ENCODE measurements around the gene UPK3A. TPM values are rescaled to one million over a fixed set of nuclear protein-coding genes. Genes with fewer than 3 reads are reported as not detected.

Gene UPK3A
- polyA plus RNA-seq, 1 of the 3 experiments (the other 2 are of a cell fraction), result not detected

GRCh38 chr22:45314054-45314721 lies 29.4 kb downstream of the UPK3A start:
- ChIA-PET POLR2A (interaction anchor here (0.8 kb wide), 1 partner anchor 10 kb away, joined by 3 read pairs; no protein-coding TSS in a partner anchor), CTCF (interaction anchor here (0.9 to 1.4 kb wide), 3 partner anchors 17 to 240 kb away, joined by 3 to 4 read pairs (median 3); no protein-coding TSS in a partner anchor)
- WGBS (ENCODE audit: low lambda C conversion rate), result 54% methylated on average over 8 of the region's 8 CpGs
- Histone ChIP-seq H3K4me1 (ENCODE audit: control insufficient read depth in 1 of 2, insufficient read depth in 2 of 2, low read depth in 1 of 2, low read length in 1 of 2) (peaks cover 13 to 66% of the 10 kb centered on the region in 2 experiments), H3K9me2 (no peaks in the 10 kb centered on the region), H3K9ac (no peak overlapping the region), H2AFZ (ENCODE audit: low read depth) (no peak overlapping the region), H3F3A (replicated peaks; ENCODE audit: insufficient read depth) (peaks cover 6% of the 10 kb centered on the region), H3K27ac (ENCODE audit: low read depth in 2 of 2, low read length in 1 of 2) (peak overlapping the region in 1 of 2 experiments; percentile 94; a peak in 2 of 4 replicates), H3K27me3 (ENCODE audit: insufficient read depth) (no peaks in the 10 kb centered on the region), H3K36me3 (replicated peaks in 1 of 2; ENCODE audit: control insufficient read depth in 1 of 2, insufficient read depth in 2 of 2, low read length in 1 of 2) (no peaks in the 10 kb centered on the region), H3K4me2 (no peak overlapping the region), H3K79me2 (ENCODE audit: insufficient read depth) (peaks cover 56% of the 10 kb centered on the region), H4K20me1 (ENCODE audit: insufficient read depth) (no peaks in the 10 kb centered on the region), H3K4me3 (ENCODE audit: low read depth in 2 of 2, low read length in 1 of 2) (no peak overlapping the region; a peak in 1 of 4 replicates), H3K9me3 (no peaks in the 10 kb centered on the region)
- peak; percentile 78 for TF ChIP-seq MXI1 (IDR thresholded peaks at IDR 0.05; ENCODE audit: low read depth, low read length)
- peak; percentile 18; the same call in 1 of the 2 replicates for TF ChIP-seq RAD21 (IDR thresholded peaks at IDR 0.05; ENCODE audit: low read length)
- TF ChIP-seq, protein P1, sequence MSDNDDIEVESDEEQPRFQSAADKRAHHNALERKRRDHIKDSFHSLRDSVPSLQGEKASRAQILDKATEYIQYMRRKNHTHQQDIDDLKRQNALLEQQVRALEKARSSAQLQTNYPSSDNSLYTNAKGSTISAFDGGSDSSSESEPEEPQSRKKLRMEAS (IDR thresholded peaks at IDR 0.05; ENCODE audit: low read depth), result no peak
- no peak for TF ChIP-seq RFX5 (IDR thresholded peaks at IDR 0.05; ENCODE audit: low read length)
- peak; percentile 25; the same call in 1 of the 2 replicates for TF ChIP-seq FOXJ3 (CRISPR knock-in tag; IDR thresholded peaks at IDR 0.05)
- peak; percentile 81 for TF ChIP-seq GATA2 (CRISPR knock-in tag; IDR thresholded peaks at IDR 0.05)
- TF ChIP-seq CHD2 (IDR thresholded peaks at IDR 0.05; ENCODE audit: low read length, partially characterized antibody), result peak; percentile 53
- peak in 1 of 2 experiments; percentile 41; a peak in 1 of 4 replicates for TF ChIP-seq EP300 (IDR thresholded peaks at IDR 0.05; ENCODE audit: borderline replicate concordance in 1 of 2, low read depth in 1 of 2, low read length in 1 of 2)
- DNase-seq, result peak; percentile 79

GRCh38 chr22:45314786-45315185 lies 30.0 kb downstream of the UPK3A start:
- Histone ChIP-seq H3K4me2 (no peak overlapping the region), H3K9me2 (no peaks in the 10 kb centered on the region), H2AFZ (ENCODE audit: low read depth) (no peak overlapping the region), H3K27me3 (ENCODE audit: insufficient read depth) (no peaks in the 10 kb centered on the region), H3K9ac (no peak overlapping the region), H3K4me1 (ENCODE audit: control insufficient read depth in 1 of 2, insufficient read depth in 2 of 2, low read depth in 1 of 2, low read length in 1 of 2) (peaks cover 16 to 68% of the 10 kb centered on the region in 2 experiments), H3K36me3 (replicated peaks in 1 of 2; ENCODE audit: control insufficient read depth in 1 of 2, insufficient read depth in 2 of 2, low read length in 1 of 2) (no peaks in the 10 kb centered on the region), H3K79me2 (ENCODE audit: insufficient read depth) (peaks cover 62% of the 10 kb centered on the region), H4K20me1 (ENCODE audit: insufficient read depth) (no peaks in the 10 kb centered on the region), H3K27ac (ENCODE audit: low read depth in 2 of 2, low read length in 1 of 2) (peak overlapping the region in 1 of 2 experiments; percentile 94; a peak in 2 of 4 replicates), H3K9me3 (no peaks in the 10 kb centered on the region), H3K4me3 (ENCODE audit: low read depth in 2 of 2, low read length in 1 of 2) (no peak overlapping the region), H3F3A (replicated peaks; ENCODE audit: insufficient read depth) (peaks cover 6% of the 10 kb centered on the region)
- 97% methylated on average over 6 of the region's 6 CpGs for WGBS (ENCODE audit: low lambda C conversion rate)
- DNase-seq, result no peak
- TF ChIP-seq POLR2AphosphoS5 (IDR thresholded peaks at IDR 0.05; ENCODE audit: low read depth, low read length) (no peak), SIN3A (IDR thresholded peaks at IDR 0.05; ENCODE audit: borderline replicate concordance, low read depth, low read length) (no peak), GATA2 (CRISPR knock-in tag; IDR thresholded peaks at IDR 0.05) (no peak)
- TF ChIP-seq, protein P2, sequence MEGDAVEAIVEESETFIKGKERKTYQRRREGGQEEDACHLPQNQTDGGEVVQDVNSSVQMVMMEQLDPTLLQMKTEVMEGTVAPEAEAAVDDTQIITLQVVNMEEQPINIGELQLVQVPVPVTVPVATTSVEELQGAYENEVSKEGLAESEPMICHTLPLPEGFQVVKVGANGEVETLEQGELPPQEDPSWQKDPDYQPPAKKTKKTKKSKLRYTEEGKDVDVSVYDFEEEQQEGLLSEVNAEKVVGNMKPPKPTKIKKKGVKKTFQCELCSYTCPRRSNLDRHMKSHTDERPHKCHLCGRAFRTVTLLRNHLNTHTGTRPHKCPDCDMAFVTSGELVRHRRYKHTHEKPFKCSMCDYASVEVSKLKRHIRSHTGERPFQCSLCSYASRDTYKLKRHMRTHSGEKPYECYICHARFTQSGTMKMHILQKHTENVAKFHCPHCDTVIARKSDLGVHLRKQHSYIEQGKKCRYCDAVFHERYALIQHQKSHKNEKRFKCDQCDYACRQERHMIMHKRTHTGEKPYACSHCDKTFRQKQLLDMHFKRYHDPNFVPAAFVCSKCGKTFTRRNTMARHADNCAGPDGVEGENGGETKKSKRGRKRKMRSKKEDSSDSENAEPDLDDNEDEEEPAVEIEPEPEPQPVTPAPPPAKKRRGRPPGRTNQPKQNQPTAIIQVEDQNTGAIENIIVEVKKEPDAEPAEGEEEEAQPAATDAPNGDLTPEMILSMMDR (IDR thresholded peaks at IDR 0.05), result no peak
- ChIA-PET POLR2A (interaction anchor here (0.8 kb wide), 1 partner anchor 10 kb away, joined by 3 read pairs; no protein-coding TSS in a partner anchor), CTCF (interaction anchor here (0.9 to 1.2 kb wide), 2 partner anchors 122 to 239 kb away, joined by 3 to 4 read pairs; no protein-coding TSS in a partner anchor)

All from SK-N-SH (cell line).